HepG2 (cell line): ENCODE measurements around the gene ZNRD2. TPM values are rescaled to one million over a fixed set of nuclear protein-coding genes. Genes with fewer than 3 reads are reported as not detected.

ENCODE experiments used
- ATAC-seq: fragments of 200-7000 bp; cut with Tn5 transposase; 3 replicates; pipeline ENCODE4 v1.9.1; 2020; ENCODE audit warnings: mild to moderate bottlenecking, moderate library complexity
- BruUV-seq: library from RNA; stranded (reverse); fragments of 400-500 nt; replicated peaks from 2 replicates; lab custom pipeline; 2021; lab: Mats Ljungman, UMichigan
- CTCF ChIA-PET: fragments of 300-600 bp; formaldehyde crosslinking; extraction: SDS; loops from one replicate; lab custom pipeline; 2021; ENCODE audit warnings: low total read pairs, inconsistent platforms, low intra/inter-chr PET ratio; lab: Yijun Ruan, JAX
- POLR2A ChIA-PET: fragments of 350-600 bp; sonication (Branson Sonifier 250); formaldehyde crosslinking; loops from one replicate; lab custom pipeline; 2020; ENCODE audit warnings: antibody characterized with exemption, inconsistent platforms; lab: Yijun Ruan, JAX
- DNase-seq: peaks from one replicate; pipeline ENCODE4 v3.0.0-alpha.2; 2015; ENCODE audit warnings: low spot score
- FAIRE-seq: peaks from 3 replicates; lab custom pipeline; 2011; peaks lifted over from hg19 to GRCh38; lab: Jason Lieb, UNC
- H2AFZ ChIP-seq: one replicate; pipeline ENCODE4 v1.6.1; 2011; ENCODE audit warnings: low read length, inconsistent platforms
- H3K27ac ChIP-seq: fragments of 300-600 bp; 3 replicates; pipeline ENCODE4 v1.8.0; 2011; ENCODE audit warnings: mixed run types, mild to moderate bottlenecking, mixed read lengths, low read length, inconsistent platforms; ENCODE audit not compliant: insufficient read depth; ENCODE audit errors: extremely low read length
- H3K27me3 ChIP-seq, 2 experiments: fragments of 200-600 bp in 1 of 2; 2 replicates in 1 of 2; 3 replicates in 1 of 2; pipeline versions ENCODE4 v1.6.0 to v1.8.0; 2011; ENCODE audit warnings: low read length in 2 of 2, mild to moderate bottlenecking in 2 of 2, moderate library complexity in 2 of 2, inconsistent platforms in 1 of 2; ENCODE audit not compliant: insufficient read depth in 2 of 2, control insufficient read depth in 1 of 2
- H3K36me3 ChIP-seq, 2 experiments: fragments of 200-600 bp in 1 of 2; replicated peaks in 1 of 2; 2 replicates in 1 of 2; 3 replicates in 1 of 2; pipeline versions ENCODE4 v1.5.1 to v1.8.0; 2011; ENCODE audit warnings: low read length in 2 of 2, inconsistent platforms in 1 of 2; ENCODE audit not compliant: insufficient read depth in 2 of 2, control insufficient read depth in 1 of 2
- H3K4me1 ChIP-seq: 2 replicates; pipeline ENCODE4 v1.5.1; 2012; ENCODE audit warnings: low read length, inconsistent platforms; ENCODE audit not compliant: insufficient read depth
- H3K4me2 ChIP-seq: 2 replicates; pipeline ENCODE4 v1.6.0; 2011; ENCODE audit warnings: low read depth, low read length, inconsistent platforms
- H3K4me3 ChIP-seq, 3 experiments: fragments of 200-600 bp in 1 of 3; sonication (generic), shearing (Covaris generic) in 1 of 3; replicated peaks in 1 of 3; 2 replicates each; pipeline ENCODE4 v1.5.1; 2011 to 2016; ENCODE audit warnings: low read length in 3 of 3, inconsistent platforms in 2 of 3, low read depth in 2 of 3, mild to moderate bottlenecking in 2 of 3, control low read depth in 1 of 3, mixed read lengths in 1 of 3; ENCODE audit not compliant: insufficient read depth in 1 of 3
- H3K79me2 ChIP-seq: one replicate; pipeline ENCODE4 v1.6.1; 2011; ENCODE audit warnings: low read length, inconsistent platforms; ENCODE audit not compliant: insufficient read depth
- H3K9ac ChIP-seq: 2 replicates; pipeline ENCODE4 v1.6.0; 2011; ENCODE audit warnings: mild to moderate bottlenecking, low read depth, low read length, inconsistent platforms; ENCODE audit not compliant: insufficient read depth
- H3K9me3 ChIP-seq: 2 replicates; pipeline ENCODE4 v1.5.1; 2012; ENCODE audit warnings: mild to moderate bottlenecking, low read length
- H4K20me1 ChIP-seq: 2 replicates; pipeline ENCODE4 v1.6.0; 2011; ENCODE audit warnings: inconsistent platforms, mild to moderate bottlenecking, low read length, moderate library complexity; ENCODE audit not compliant: insufficient read depth
- ZBTB40 ChIP-seq, 2 experiments: fragments of 450-650 bp in 1 of 2; sonication (generic) in 1 of 2; formaldehyde crosslinking in 1 of 2; IDR thresholded peaks; 2 replicates each; pipeline versions ENCODE4 v1.6.1 to v1.8.0; 2016 to 2022; ENCODE audit warnings: antibody characterized with exemption in 1 of 2, mild to moderate bottlenecking in 1 of 2, missing genetic modification reagents in 1 of 2
- ZFP91 ChIP-seq: sonication (generic); formaldehyde crosslinking; IDR thresholded peaks from 2 replicates; pipeline ENCODE4 v1.9.0; 2022; ENCODE audit warnings: missing genetic modification reagents, mild to moderate bottlenecking, borderline replicate concordance
- WGBS: methylation state at CpG from one replicate; pipeline ENCODE4 v1.1.6; 2017; ENCODE audit warnings: low lambda C conversion rate; 5-methylcytosine and 5-hydroxymethylcytosine counted together
- in situ Hi-C: cut with HindIII; loops from 2 replicates; pipeline ENCODE4 v1.10.0; 2017; ENCODE audit warnings: low pct_unique_long_range_greater_than_20kb; ENCODE audit not compliant: extremely low pct_ligation_motif_present
- intact Hi-C: fragments of 100-400 bp; cut with micrococcal nuclease; formaldehyde crosslinking; loops from one replicate; pipeline ENCODE4 v1.10.0; 2022; ENCODE audit not compliant: unreplicated experiment
- polyA plus RNA-seq, 8 experiments: library from polyadenylated mRNA; depleted of rRNA in 3 of 8; stranded (reverse) in 7 of 8; unstranded in 1 of 8; fragments of >200 nt; fragmentation: Illumina TruSeq in 4 of 8; extraction: Trizol in 4 of 8; gene quantifications; 2 replicates each; pipeline versions ENCODE4 v1.2.1 to v1.2.3, GENCODE V29; 2011 to 2016; ENCODE audit warnings: low read depth in 4 of 8, missing spikeins in 1 of 8, mixed read lengths in 1 of 8; ENCODE audit not compliant: insufficient read depth in 1 of 8
- total RNA-seq, 5 experiments: library from RNA; depleted of rRNA; stranded (reverse); fragments of >200 nt; fragmentation: Illumina TruSeq; extraction: Trizol; gene quantifications; 2 replicates each; pipeline ENCODE4 v1.2.3, GENCODE V29; 2016; ENCODE audit warnings: low read depth in 1 of 5

ZNRD2 gene
- total and polyA plus RNA-seq, 2 of the 13 experiments (the other 11 are each of a cell fraction or from before 2014, with no cell fraction given) = 29.2 to 34.0 TPM

- intact Hi-C loops (no loop called here), in situ Hi-C loops (no loop called here)
- no peaks in the 10 kb centered on the region for H3K9me3 ChIP-seq
- DNase-seq = no peak
- CTCF ChIA-PET = no interaction called here
- peaks cover 15 to 42% of the 10 kb centered on the region in 2 experiments; a peak in 4 of 5 replicates for H3K36me3 ChIP-seq
- peaks cover 27% of the 10 kb centered on the region for H3K4me1 ChIP-seq
- POLR2A ChIA-PET = interaction anchor here (0.6 to 2.7 kb wide), 27 partner anchors 9 to 452 kb away, joined by 3 to 45 read pairs (median 4); partner anchors contain the start of genes KAT5, MUS81, SIPA1 and TIGD3
- H4K20me1 ChIP-seq = peaks cover 14% of the 10 kb centered on the region; the same call in 1 of the 2 replicates
- FAIRE-seq = no peak
- ATAC-seq = no peak
- H3K9ac ChIP-seq = peak overlapping the region; percentile 88
- H3K4me2 ChIP-seq = peak overlapping the region; percentile 77
- H3K27ac ChIP-seq = peak overlapping the region; percentile 92
- TSS peak; percentile 50 for BruUV-seq
- 91% methylated on average over 15 of the region's 17 CpGs for WGBS
- H3K4me3 ChIP-seq = peak overlapping the region; percentile 86 to 90 (median 87)
- no peaks in the 10 kb centered on the region; a peak in 1 of 5 replicates for H3K27me3 ChIP-seq
- no peak for TF ChIP-seq ZBTB40 (IDR thresholded peaks at IDR 0.05)
- 0 out of 2 replicates have a peak, but pooled peaks have one; percentile 8 for TF ChIP-seq ZBTB40 (CRISPR knock-in tag; IDR thresholded peaks at IDR 0.05)
- no peak for TF ChIP-seq ZFP91 (CRISPR knock-in tag)
- peaks cover 41% of the 10 kb centered on the region for H3K79me2 ChIP-seq
- no peak overlapping the region for H2AFZ ChIP-seq
These were observed 47.0 kb downstream of the ZNRD2 start for GRCh38 chr11:65617136-65617850.
